Upper lobe of left lung (tissue), 6 donors: ENCODE results near the gene CAB39. TPM values are rescaled to one million over a fixed set of nuclear protein-coding genes. Genes with fewer than 3 reads are reported as not detected.

ENCODE experiments used
- ATAC-seq, 2 donors: fragments of 200-7000 bp; cut with Tn5 transposase; one replicate each; pipeline ENCODE4 v1.9.1; 2022; ENCODE audit warnings: mild to moderate bottlenecking in 2 of 2, moderate library complexity in 2 of 2; ENCODE audit not compliant: low FRiP score in 2 of 2
- DNase-seq, 2 donors: peaks; one replicate each; pipeline ENCODE4 v3.0.0-alpha.2; 2019 to 2020
- H3K27ac ChIP-seq, 4 donors: fragments of 200-600 bp; sonication (generic); one replicate each; pipeline ENCODE4 v1.5.1; 2016 to 2019
- H3K27me3 ChIP-seq, 4 donors: fragments of 200-600 bp; sonication (generic); one replicate each; pipeline ENCODE4 v1.5.1; 2017 to 2019
- H3K36me3 ChIP-seq, 4 donors: fragments of 200-600 bp; sonication (generic); one replicate each; pipeline ENCODE4 v1.5.1; 2016 to 2019
- H3K4me1 ChIP-seq, 4 donors: fragments of 200-600 bp; sonication (generic); one replicate each; pipeline ENCODE4 v1.5.1; 2018 to 2019
- H3K4me3 ChIP-seq, 4 donors: fragments of 200-600 bp; sonication (generic); one replicate each; pipeline ENCODE4 v1.5.1; 2017 to 2019; ENCODE audit warnings: mild to moderate bottlenecking in 2 of 4, moderate library complexity in 1 of 4
- H3K9me3 ChIP-seq, 4 donors: fragments of 200-600 bp; sonication (generic); one replicate each; pipeline ENCODE4 v1.5.1; 2018 to 2019
- CTCF ChIP-seq, 6 experiments: fragments of 450-650 bp in 4 of 6; fragments of 200-600 bp in 2 of 6; sonication (generic) in 2 of 6; IDR thresholded peaks; one replicate each; pipeline ENCODE4 v1.5.1; 2016 to 2019; ENCODE audit warnings: antibody characterized with exemption in 6 of 6
- EP300 ChIP-seq, 4 donors: sonication (generic); formaldehyde crosslinking; IDR thresholded peaks; one replicate each; pipeline ENCODE4 v1.5.1; 2017; ENCODE audit warnings: antibody characterized with exemption in 4 of 4, control low read depth in 2 of 4
- POLR2A ChIP-seq, 4 donors: fragments of 450-650 bp; IDR thresholded peaks; one replicate each; pipeline ENCODE4 v1.5.1; 2016 to 2017; ENCODE audit warnings: antibody characterized with exemption in 4 of 4, mild to moderate bottlenecking in 2 of 4
- POLR2AphosphoS5 ChIP-seq, 2 donors: sonication (generic); formaldehyde crosslinking; IDR thresholded peaks; one replicate each; pipeline ENCODE4 v1.5.1; 2017; ENCODE audit warnings: antibody characterized with exemption in 2 of 2
- WGBS, 2 donors: methylation state at CpG; one replicate each; pipeline ENCODE4 v1.1.5; 2017 to 2018; 5-methylcytosine and 5-hydroxymethylcytosine counted together
- total RNA-seq, 6 donors: library from RNA; depleted of rRNA in 4 of 6; stranded (reverse); fragments of >200 nt in 4 of 6; gene quantifications; one replicate each; pipeline versions ENCODE4 v1.1.0 to v1.2.1, GENCODE V29; 2016 to 2021
- donor health status: DM: no; HTN: no; CAD: no; lungs with moderate emphysema.
- donor health status: DM: no; HTN: yes; CAD: no; lungs with severe emphysema.

The CAB39 gene
- total RNA-seq, 6 donors from 2014 or later = 56.5 to 125 (median 76.7) TPM

- Histone ChIP-seq H3K36me3 (peaks cover 16 to 59% (median 33%) of the 10 kb centered on the region in 4 donors), H3K27me3 (no peaks in the 10 kb centered on the region), H3K4me3 (no peak overlapping the region), H3K27ac (no peak overlapping the region), H3K9me3 (no peaks in the 10 kb centered on the region), H3K4me1 (peaks cover 2 to 4% (median 3%) of the 10 kb centered on the region in 4 donors)
- no peak for DNase-seq
- 96 to 100% methylated on average over 1 of the region's 1 CpG for WGBS, 2 donors
- ATAC-seq = no peak
- TF ChIP-seq POLR2A (IDR thresholded peaks at IDR 0.05) = no peak
- no peak for TF ChIP-seq CTCF (IDR thresholded peaks at IDR 0.05)
- TF ChIP-seq EP300 (IDR thresholded peaks at IDR 0.05) = no peak
- TF ChIP-seq POLR2AphosphoS5 (IDR thresholded peaks at IDR 0.05) = no peak
Observed at GRCh38 chr2:230819433-230819832, 106.8 kb downstream of the CAB39 start.

GRCh38 chr2:230821261-230821990 is 108.8 kb downstream of the CAB39 start:
- 75% methylated on average over 16 to 18 of the region's 18 CpGs for WGBS, 2 donors
- H3K9me3 ChIP-seq = no peaks in the 10 kb centered on the region
- no peak overlapping the region for H3K4me3 ChIP-seq
- no peak for TF ChIP-seq CTCF (IDR thresholded peaks at IDR 0.05)
- no peak for TF ChIP-seq POLR2AphosphoS5 (IDR thresholded peaks at IDR 0.05)
- no peak for TF ChIP-seq EP300 (IDR thresholded peaks at IDR 0.05)
- no peak for TF ChIP-seq POLR2A (IDR thresholded peaks at IDR 0.05)
- peaks cover 3 to 8% (median 4%) of the 10 kb centered on the region in 4 donors for H3K4me1 ChIP-seq
- no peak overlapping the region for H3K27ac ChIP-seq
- no peak for ATAC-seq
- H3K27me3 ChIP-seq = no peaks in the 10 kb centered on the region
- DNase-seq = no peak
- peaks cover 16 to 39% (median 24%) of the 10 kb centered on the region in 4 donors for H3K36me3 ChIP-seq

DNA sequence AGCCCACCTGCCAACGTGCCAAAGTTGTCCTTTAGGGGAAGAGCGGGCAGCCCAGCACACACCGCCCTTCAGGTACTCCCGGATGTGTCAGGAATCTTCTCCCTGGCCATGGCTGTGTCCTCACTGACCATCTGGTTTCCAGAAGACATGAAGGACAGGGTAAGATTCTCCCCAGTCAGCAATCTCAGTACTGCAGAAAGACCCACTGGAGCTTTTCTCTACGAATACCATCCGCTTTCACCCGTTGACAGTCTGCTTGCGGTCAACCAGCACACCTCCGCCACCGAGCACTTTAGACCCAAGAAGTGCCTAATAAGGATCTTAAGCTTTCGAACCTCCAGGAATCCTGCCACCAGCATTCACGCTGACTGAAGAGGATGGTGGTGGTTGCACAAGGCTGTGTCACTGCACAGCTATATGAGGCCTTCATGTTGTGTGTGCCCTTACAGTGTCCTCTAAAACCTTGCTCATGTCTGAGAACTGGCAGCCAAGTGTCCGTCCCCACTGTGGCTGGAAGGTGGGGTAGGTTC is 109.4 kb downstream of the CAB39 start:
- H3K36me3 ChIP-seq = peaks cover 16 to 33% (median 21%) of the 10 kb centered on the region in 4 donors
- ATAC-seq (no peak), DNase-seq (no peak)
- H3K4me1 ChIP-seq = peaks cover 3 to 8% (median 4%) of the 10 kb centered on the region in 4 donors
- H3K9me3 ChIP-seq = no peaks in the 10 kb centered on the region
- H3K27me3 ChIP-seq = no peaks in the 10 kb centered on the region
- no peak overlapping the region for H3K27ac ChIP-seq
- 89 to 91% methylated on average over 11 to 13 of the region's 13 CpGs for WGBS, 2 donors
- no peak overlapping the region for H3K4me3 ChIP-seq
- TF ChIP-seq EP300 (IDR thresholded peaks at IDR 0.05) (no peak), CTCF (IDR thresholded peaks at IDR 0.05) (no peak), POLR2A (IDR thresholded peaks at IDR 0.05) (no peak), POLR2AphosphoS5 (IDR thresholded peaks at IDR 0.05) (no peak)

GRCh38 chr2:230823264-230823964 is 110.8 kb downstream of the CAB39 start:
- H3K27ac ChIP-seq = no peak overlapping the region
- ATAC-seq (no peak), DNase-seq (no peak)
- 76 to 77% methylated on average over 6 to 10 of the region's 10 CpGs for WGBS, 2 donors
- TF ChIP-seq EP300 (IDR thresholded peaks at IDR 0.05) (no peak), POLR2AphosphoS5 (IDR thresholded peaks at IDR 0.05) (no peak), POLR2A (IDR thresholded peaks at IDR 0.05) (no peak), CTCF (IDR thresholded peaks at IDR 0.05) (no peak)
- H3K36me3 ChIP-seq = peaks cover 8 to 19% (median 12%) of the 10 kb centered on the region in 4 donors
- no peaks in the 10 kb centered on the region for H3K9me3 ChIP-seq
- H3K4me3 ChIP-seq = no peak overlapping the region
- H3K4me1 ChIP-seq = peaks cover 10 to 17% (median 10%) of the 10 kb centered on the region in 4 donors
- H3K27me3 ChIP-seq = peaks cover 0 to 9% (median 7%) of the 10 kb centered on the region in 4 donors
